ENCODE results near the gene HSD17B13.

GRCh38 chr4:87359258-87359657 is 36.6 kb upstream of the HSD17B13 start:
- TF ChIP-seq CTCF (IDR thresholded peaks at IDR 0.05; ENCODE audit: borderline replicate concordance, extremely low read depth, low read length, poor library complexity, severe bottlenecking) (no peak), EZH2 (IDR thresholded peaks at IDR 0.05; ENCODE audit: borderline replicate concordance, low read depth, low read length, severe bottlenecking) (no peak)
